Hepatic stellate cell (primary cell): ENCODE measurements around the gene NDUFAB1.
A peak's percentile ranks its signal among the peaks of the same experiment; 100 is the strongest.
"Not testable (repeated sequence)": the region's sequence is repeated elsewhere in the genome, so short reads cannot be mapped to it uniquely, and the experiment has no call there.

ENCODE experiments used
- DNase-seq: peaks from one replicate; pipeline ENCODE4 v3.0.0; 2011; ENCODE audit warnings: low spot score

NDUFAB1 gene

GRCh38 chr16:23584186-23585076, 11.7 kb downstream of the NDUFAB1 start:
- no peak for DNase-seq

GRCh38 chr16:23583271-23583670, 12.8 kb downstream of the NDUFAB1 start:
- DNase-seq, result not testable (repeated sequence)

DNA sequence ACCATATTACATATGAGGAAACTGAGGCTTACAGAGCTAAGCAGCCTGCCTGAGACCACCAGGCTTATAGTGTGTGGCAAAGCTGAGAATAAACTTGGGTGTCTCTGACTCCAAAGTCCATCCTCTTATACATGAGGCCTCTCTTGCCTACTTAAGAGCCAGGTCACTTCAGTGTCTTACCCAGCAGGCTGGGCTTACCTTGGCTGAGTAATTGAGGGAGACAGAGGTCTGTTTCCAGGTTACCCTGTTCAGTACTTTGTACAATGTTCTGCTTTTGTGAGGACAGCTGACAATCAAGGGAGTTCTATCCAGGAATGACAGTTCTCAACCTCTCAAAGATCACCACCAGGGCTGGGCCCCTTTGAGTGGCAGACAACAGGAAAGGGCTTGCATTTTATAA, 14.4 kb downstream of the NDUFAB1 start:
- DNase-seq, result no peak

DNA sequence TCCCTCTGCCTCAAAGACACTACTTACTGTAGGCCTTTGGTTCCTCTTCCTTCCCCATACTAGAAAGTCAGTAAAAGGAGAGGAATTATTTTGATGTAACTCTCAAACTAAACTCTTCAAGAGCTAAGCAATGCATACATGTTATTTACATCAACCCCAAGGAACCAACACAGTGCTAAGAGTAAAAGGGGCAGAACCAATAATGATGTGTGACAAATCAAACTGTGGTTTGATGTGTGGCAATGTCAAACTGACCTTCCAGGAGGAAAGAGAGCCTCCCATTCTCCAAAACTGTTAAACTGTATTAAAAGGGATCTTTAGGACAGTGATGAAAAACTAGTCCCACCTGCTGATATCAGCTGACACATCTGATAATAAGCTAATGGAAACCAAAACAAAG, 15.7 kb downstream of the NDUFAB1 start:
- DNase-seq, result no peak

DNA sequence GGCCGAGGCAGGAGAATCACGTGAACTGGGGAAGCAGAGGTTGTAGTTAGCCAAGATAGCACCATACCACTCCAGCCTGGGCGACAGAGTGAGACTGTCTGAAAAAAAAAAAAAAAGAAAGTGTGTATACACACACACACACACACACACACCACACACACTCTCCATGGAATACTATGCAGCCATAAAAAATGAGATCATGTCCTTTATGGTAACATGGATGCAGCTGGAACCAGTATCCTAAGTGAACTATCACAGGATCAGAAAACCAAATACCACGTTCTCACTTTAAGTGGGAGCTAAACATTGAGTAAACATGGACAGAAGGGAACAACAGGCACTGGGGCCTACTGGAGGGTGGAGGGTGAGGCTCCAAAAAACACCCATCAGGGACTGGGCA, 16.7 kb downstream of the NDUFAB1 start:
- DNase-seq, result no peak

DNA sequence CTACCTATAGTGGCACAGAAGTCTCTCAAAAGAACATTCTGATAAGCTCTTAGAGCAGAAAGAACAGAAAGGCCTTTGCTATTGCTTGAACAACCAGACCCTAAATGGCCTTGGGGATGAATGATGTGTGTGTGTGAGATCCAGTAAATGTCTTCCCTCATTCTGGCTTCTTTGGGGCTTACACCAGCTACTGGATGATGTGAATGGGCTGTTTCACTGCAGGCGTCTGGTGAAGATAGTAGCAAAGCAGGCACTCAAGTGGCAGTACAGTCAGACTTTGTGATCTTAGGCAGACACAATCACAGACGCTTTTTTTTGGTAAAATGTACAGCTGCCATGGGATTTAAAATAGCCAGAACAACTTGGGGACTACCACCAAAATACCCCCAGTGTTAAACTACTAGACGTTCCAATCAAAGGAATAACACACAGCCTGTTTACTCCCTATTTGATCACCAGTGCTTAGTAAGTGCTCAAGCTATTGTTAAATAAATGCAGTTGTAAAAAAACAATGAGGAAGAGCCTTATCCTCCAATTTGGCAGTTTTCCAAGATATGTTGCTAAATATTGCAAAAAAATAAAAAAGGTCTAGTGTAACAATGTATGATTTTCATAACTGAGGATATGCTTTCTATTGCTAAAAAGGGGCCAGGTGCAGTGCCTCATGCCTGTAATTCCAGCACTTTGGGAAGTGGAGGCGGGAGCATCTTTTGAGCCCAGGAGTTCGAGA, 17.9 kb downstream of the NDUFAB1 start:
- no peak for DNase-seq

- no peak for DNase-seq
These were observed 18.6 kb downstream of the NDUFAB1 start for GRCh38 chr16:23577493-23577892.

DNA sequence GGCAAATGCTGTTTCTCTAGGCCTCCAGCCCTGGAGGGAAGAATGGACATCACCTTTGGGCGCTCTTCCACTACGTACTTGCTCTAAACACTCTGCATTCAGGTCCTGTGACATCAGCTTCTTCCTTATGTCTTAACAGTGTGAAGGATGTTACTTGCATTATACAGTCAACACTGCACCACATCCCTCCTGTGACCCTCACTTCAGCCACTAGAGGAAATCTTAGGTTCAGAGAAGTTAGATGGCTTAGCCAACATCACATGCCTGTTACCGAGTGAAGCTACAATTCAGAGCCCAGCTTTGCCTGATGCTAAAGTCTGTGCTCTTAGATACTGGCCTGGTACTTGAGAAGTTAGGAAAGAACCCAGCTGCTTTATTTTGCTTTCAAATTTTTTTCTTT, 20.3 kb downstream of the NDUFAB1 start:
- no peak for DNase-seq

- DNase-seq, result no peak
These were observed 22.3 kb downstream of the NDUFAB1 start for GRCh38 chr16:23573817-23574216.

DNA sequence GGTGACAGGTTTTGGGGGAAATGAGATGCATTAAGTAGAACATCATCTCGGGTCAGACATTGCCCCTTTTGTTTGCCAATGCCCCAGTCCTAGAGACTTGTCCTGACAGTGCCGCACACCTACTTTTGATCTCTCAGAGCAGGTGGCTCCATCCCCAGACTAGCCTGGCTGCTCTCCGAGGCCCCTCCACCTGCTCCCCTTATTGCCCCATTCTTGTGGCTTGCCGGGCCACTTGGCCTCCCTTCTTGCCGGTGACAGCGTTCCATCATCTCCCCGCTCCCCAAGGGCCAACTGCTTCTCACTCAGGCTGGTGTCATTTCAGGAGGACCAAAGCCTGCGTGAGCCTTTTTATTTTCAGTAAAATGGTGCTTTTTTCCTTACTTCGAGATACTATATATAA, 23.7 kb downstream of the NDUFAB1 start:
- DNase-seq, result no peak

DNA sequence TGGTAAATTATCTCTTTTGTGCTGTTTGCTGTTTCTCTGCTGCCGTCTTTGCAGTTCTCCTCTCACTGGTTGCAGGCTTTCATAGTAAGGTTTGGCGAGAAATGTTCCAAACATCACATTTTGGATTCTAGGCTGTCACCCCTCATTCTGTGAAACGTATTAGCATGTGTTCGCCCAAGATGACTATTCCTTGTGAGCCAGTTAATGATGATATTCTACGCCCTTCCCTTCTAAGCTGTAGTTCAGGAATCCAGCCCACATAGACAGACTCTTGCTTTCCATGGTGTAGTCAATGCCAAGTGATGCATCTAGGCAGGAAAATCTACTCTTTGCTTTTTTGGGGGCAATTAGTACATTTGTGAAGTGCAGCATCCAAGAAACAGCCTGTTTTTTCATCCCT, 24.2 kb downstream of the NDUFAB1 start:
- DNase-seq, result no peak

- no peak for DNase-seq
These were observed 25.0 kb downstream of the NDUFAB1 start for GRCh38 chr16:23570992-23571632.

GRCh38 chr16:23567602-23568001, 28.5 kb downstream of the NDUFAB1 start:
- DNase-seq, result no peak

GRCh38 chr16:23566724-23567123, 29.4 kb downstream of the NDUFAB1 start:
- no peak for DNase-seq

DNA sequence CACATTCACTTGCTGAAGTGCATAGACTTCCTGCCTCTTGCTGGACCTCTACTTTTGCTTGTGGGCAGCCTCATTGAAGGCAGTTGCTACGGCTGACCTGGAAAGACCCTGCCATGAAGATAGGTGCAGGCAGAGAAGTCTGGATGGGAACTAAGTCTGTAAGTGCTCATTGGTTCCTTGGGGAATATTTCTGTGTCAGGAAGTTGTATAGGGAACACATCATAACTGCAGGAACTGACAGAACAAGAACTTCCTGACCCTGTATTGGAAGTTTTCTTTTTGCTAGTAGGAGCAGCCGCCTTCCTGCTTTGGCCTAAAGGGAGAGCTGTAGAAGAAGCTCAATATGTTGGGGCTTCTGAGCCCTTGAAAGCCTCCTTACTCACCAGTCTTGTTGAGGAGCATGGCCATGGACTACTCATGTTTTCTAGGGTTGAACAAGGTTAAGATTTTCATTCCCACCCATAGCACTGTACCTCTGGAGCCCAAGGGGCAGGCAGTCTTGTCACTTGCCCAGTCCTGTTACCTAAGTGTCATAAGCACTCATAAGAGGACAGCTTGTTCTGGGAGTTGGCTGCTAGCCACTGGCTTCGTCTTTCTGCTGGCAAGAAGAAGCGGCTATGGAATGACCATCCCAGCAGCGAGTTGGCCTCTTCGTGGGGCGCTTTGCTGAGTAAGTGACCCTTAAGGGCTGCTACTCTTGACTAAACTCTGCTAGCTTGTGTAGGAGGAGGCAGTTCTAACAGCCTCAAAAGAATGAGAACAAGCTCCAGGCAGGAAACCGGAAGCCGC, 31.3 kb downstream of the NDUFAB1 start:
- no peak for DNase-seq

DNA sequence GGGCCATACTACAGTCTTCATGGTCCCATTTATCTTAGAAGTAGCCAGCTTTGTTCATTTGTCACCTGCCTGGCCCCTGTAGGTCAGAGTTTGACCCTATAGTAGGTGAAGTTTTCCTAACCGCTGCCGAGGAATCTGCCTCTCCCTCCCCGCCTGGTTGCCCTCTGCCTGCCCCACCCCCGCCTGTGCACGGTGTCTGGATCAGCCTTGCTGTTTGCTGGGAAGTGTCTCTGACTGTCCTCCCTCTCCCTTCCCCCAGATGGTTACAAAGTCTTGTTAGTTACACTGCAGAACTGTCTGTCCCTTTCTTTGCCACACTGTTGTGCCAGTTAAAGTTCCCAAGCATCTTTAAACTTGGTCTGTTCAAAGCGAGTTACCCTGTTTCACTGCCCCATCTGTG, 32.9 kb downstream of the NDUFAB1 start:
- no peak for DNase-seq

- no peak for DNase-seq
These were observed 33.6 kb downstream of the NDUFAB1 start for GRCh38 chr16:23562505-23562904.

DNA sequence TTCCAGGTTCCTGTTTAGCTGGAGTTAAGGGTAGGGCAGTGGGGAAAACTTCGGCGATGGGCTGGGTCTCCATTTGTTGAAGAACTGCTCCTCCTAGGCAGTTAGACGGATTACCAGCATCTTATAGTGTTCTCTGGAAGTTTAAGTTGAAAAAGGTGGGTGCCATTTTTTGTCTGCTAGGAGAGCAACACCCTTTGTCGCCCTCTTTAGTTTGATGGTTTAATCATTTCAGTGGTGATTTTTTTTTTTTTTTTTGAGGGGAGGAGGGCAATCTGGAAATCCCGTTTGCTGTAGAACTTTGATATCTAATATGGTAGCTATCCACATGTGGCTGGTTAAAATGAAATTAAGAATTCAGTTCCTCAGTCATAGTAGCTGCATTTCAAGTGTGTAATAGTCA, 34.5 kb downstream of the NDUFAB1 start:
- DNase-seq, result no peak

DNA sequence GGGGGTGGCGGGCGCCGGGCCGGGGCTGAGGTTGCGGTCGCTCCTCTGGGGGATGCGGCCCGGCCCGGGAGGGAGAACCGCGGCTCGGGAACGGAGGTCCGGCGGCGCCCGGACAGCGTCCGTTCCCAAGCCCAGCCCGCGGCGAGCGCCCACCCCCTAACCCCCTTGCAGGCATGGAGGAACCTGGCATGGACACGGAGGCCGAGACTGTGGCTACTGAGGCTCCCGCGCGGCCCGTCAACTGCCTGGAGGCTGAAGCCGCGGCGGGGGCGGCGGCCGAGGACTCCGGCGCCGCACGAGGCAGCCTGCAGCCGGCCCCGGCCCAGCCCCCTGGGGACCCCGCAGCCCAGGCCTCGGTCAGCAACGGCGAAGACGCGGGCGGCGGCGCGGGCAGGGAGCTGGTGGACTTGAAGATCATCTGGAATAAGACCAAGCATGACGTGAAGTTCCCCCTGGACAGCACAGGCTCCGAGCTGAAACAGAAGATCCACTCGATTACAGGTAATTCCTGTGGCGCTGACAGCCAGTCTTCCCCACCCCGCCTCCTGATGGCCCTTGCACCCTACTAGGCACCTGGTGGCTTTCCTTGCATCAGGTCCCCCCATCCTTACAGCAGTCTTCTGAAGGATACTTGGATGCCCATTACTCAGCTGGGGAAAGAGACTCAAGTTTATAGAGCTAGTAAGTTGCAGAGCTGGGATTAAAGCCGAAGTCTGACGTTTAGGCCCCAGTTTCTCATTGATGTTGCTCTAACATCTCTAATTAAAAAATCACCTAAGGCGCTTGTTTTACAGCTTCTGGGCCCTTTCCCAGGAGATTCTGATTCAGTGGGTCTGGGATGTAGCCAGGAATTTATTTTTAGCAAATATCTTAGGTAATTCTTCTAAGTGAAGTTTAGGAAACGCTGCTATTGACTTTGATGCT, 38.1 kb downstream of the NDUFAB1 start:
- peak; percentile 11 for DNase-seq

DNA sequence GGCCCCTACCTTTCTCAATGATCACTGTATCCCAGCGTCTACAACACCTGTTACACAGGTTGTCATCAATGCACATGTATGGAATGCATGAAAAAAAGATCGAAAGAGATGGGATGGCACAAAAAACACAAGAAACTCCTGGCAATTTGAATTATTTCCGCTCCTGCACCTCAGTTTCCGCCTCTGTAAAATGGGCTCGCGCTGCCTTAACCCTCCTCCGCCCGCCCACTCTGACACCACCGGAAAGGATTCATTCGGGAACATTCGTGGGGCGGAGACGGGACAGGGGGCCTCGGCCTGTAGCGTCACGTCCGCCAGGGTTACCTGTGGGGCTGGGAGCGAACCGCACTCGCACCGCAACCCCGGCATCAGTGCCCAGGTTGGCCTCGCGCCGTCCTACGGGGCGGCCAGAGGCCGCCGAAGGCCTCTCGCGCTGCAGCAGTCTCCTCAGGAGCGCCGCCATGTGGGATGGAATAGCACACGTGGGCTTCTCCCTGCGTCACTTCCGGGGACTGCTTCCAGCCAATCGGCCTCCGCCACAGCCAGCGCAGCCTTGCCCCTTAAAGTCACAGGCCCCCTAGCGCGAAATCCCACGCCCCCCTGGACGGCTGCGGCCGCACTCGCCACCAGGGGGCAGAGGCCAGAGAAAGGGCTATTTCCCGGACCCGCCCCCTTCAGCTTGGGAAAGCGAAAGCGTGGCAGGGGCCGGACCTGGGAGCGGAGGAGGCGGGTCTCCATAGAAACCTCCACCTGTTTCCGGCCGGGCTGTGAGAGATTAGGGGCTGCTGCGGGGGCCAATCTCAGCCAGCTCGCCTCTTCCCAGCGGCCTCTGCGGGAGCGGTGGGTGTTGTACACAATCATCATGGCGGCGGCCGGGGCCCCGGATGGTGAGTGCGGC, 39.0 kb downstream of the NDUFAB1 start, which contains the start of the genes EARS2 and UBFD1:
EARS2 (minus strand) TSS at position 470 of the 898 bp plus-strand sequence; CDS start at position 463, 7 bp downstream.
UBFD1 (plus strand) TSS at position 847 of the 898 bp plus-strand sequence; CDS start at position 863, 16 bp downstream.
- peak; percentile 98 for DNase-seq
